ENCODE data around the gene CARTPT.

The CARTPT gene

GRCh38 chr5:71737931-71738539 is 19.0 kb downstream of the CARTPT start:
- DNase-seq (ENCODE audit: low spot score) = peak; percentile 8

GRCh38 chr5:71738662-71739361 is 19.7 kb downstream of the CARTPT start:
- DNase-seq (ENCODE audit: low spot score) = no peak

GRCh38 chr5:71740015-71740753 is 21.1 kb downstream of the CARTPT start:
- no peak for DNase-seq (ENCODE audit: low spot score)

- no peak for DNase-seq (ENCODE audit: low spot score)
Observed at GRCh38 chr5:71743155-71743554, 24.1 kb downstream of the CARTPT start.

- no peak for DNase-seq (ENCODE audit: low spot score)
Observed at GRCh38 chr5:71744009-71744790, 25.1 kb downstream of the CARTPT start.

GRCh38 chr5:71747182-71747581 is 28.1 kb downstream of the CARTPT start:
- no peak for DNase-seq (ENCODE audit: low spot score)

- no peak for DNase-seq (ENCODE audit: low spot score)
Observed at GRCh38 chr5:71748360-71748759, 29.3 kb downstream of the CARTPT start.

- DNase-seq (ENCODE audit: low spot score) = no peak
Observed at GRCh38 chr5:71751422-71751821, 32.3 kb downstream of the CARTPT start.

- DNase-seq (ENCODE audit: low spot score) = no peak
Observed at GRCh38 chr5:71752441-71753190, 33.5 kb downstream of the CARTPT start.

GRCh38 chr5:71757590-71758543 is 38.8 kb downstream of the CARTPT start:
- DNase-seq (ENCODE audit: low spot score) = peak; percentile 62

GRCh38 chr5:71762826-71763225 is 43.8 kb downstream of the CARTPT start:
- no peak for DNase-seq (ENCODE audit: low spot score)

- no peak for DNase-seq (ENCODE audit: low spot score)
Observed at GRCh38 chr5:71767661-71768060, 48.6 kb downstream of the CARTPT start.

- DNase-seq (ENCODE audit: low spot score) = no peak
Observed at GRCh38 chr5:71769287-71769686, 50.2 kb downstream of the CARTPT start.

GRCh38 chr5:71770381-71770780 is 51.3 kb downstream of the CARTPT start:
- no peak for DNase-seq (ENCODE audit: low spot score)

Measured in SW480 (cell line).